PFSK-1 (cell line): ENCODE results near the gene LAYN.

ENCODE experiments used
- POLR2AphosphoS5 ChIP-seq: IDR thresholded peaks from 2 replicates; pipeline ENCODE4 v1.6.1; 2012; ENCODE audit warnings: low read depth, mild to moderate bottlenecking, control low read depth, low read length, moderate library complexity
- REST ChIP-seq, 2 experiments: IDR thresholded peaks; 2 replicates each; pipeline versions ENCODE4 v1.6.1 to v1.8.0; 2011 to 2012; ENCODE audit warnings: low read depth in 2 of 2, low read length in 2 of 2, control low read depth in 1 of 2, inconsistent platforms in 1 of 2, mild to moderate bottlenecking in 1 of 2, moderate library complexity in 1 of 2; ENCODE audit not compliant: insufficient read depth in 1 of 2

DNA sequence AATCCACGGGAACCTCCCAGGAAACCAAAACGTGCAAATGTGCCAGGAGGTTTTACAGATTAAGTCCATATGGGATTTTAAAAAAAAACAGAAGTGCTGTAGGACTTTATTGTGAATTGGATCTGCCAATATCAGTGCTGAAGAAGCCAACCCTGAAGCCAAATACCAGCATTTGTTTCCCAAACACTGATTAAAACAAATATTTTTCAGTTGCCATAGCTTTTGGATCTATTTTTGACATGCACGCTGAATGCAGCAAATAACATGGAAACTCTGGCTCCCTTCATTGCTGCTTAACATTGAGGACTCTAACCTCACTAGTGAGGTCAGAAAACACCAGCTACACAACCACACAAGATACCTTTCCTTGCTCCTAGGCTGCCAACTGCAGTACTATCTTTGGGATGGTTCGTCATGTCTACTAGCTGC lies 33.3 kb downstream of the LAYN start:
- TF ChIP-seq REST (IDR thresholded peaks at IDR 0.05; ENCODE audit: insufficient read depth in 1 of 2, low read depth in 2 of 2, low read length in 2 of 2) = no peak
- no peak for TF ChIP-seq POLR2AphosphoS5
